AG04449 (cell line): Measurements from ENCODE around the gene FRMD4A.
"Not testable (repeated sequence)": the region's sequence is repeated elsewhere in the genome, so short reads cannot be mapped to it uniquely, and the experiment has no call there.

ENCODE experiments used
- CTCF ChIA-PET: fragments of 350-600 bp; formaldehyde crosslinking; extraction: SDS; loops from one replicate; lab custom pipeline; 2021; ENCODE audit warnings: antibody characterized with exemption; lab: Yijun Ruan, JAX
- POLR2A ChIA-PET: fragments of 400-600, 350-600 bp; formaldehyde crosslinking; extraction: SDS; loops from one replicate; lab custom pipeline; 2020; ENCODE audit warnings: antibody characterized with exemption, inconsistent platforms; lab: Yijun Ruan, JAX
- DNase-seq: peaks from one replicate; pipeline ENCODE4 v3.0.0-alpha.2; 2010; ENCODE audit warnings: low read depth, low spot score
- H3K4me3 ChIP-seq: 2 replicates; pipeline ENCODE4 v1.5.1; 2011; ENCODE audit warnings: low read depth, mild to moderate bottlenecking, control low read depth, low read length
- CTCF ChIP-seq: IDR thresholded peaks from one replicate; pipeline ENCODE4 v1.5.1; 2011; ENCODE audit warnings: mild to moderate bottlenecking, moderate library complexity, low read length, control low read depth, inconsistent platforms; ENCODE audit not compliant: insufficient read depth; ENCODE audit errors: missing control alignments

The FRMD4A gene

GRCh38 chr10:13773496-13774170 is 557.1 kb downstream of the FRMD4A start:
- CTCF ChIA-PET: interaction anchor here (1.6 to 7.1 kb wide), 3 partner anchors 113 to 320 kb away, joined by 3 to 79 read pairs (median 55); no protein-coding TSS in a partner anchor
- POLR2A ChIA-PET: no interaction called here
- no peak for TF ChIP-seq CTCF
- no peak for DNase-seq
- H3K4me3 ChIP-seq: no peak overlapping the region

GRCh38 chr10:13773043-13773442 is 557.7 kb downstream of the FRMD4A start:
- POLR2A ChIA-PET: no interaction called here
- DNase-seq: no peak
- no peak overlapping the region for H3K4me3 ChIP-seq
- CTCF ChIA-PET: interaction anchor here (1.6 to 7.1 kb wide), 3 partner anchors 113 to 321 kb away, joined by 3 to 79 read pairs (median 55); no protein-coding TSS in a partner anchor
- no peak for TF ChIP-seq CTCF

GRCh38 chr10:13771992-13772391 is 558.7 kb downstream of the FRMD4A start:
- H3K4me3 ChIP-seq: no peak overlapping the region
- no peak for DNase-seq
- ChIA-PET POLR2A (no interaction called here), CTCF (interaction anchor here (1.2 to 7.1 kb wide), 6 partner anchors 55 to 322 kb away, joined by 3 to 79 read pairs (median 6); no protein-coding TSS in a partner anchor)
- no peak for TF ChIP-seq CTCF

- CTCF ChIA-PET: interaction anchor here (1.6 to 7.1 kb wide), 4 partner anchors 109 to 323 kb away, joined by 6 to 79 read pairs (median 12); no protein-coding TSS in a partner anchor
- TF ChIP-seq CTCF: no peak
- no peak overlapping the region for H3K4me3 ChIP-seq
- DNase-seq: no peak
- POLR2A ChIA-PET: no interaction called here
Observed at GRCh38 chr10:13770760-13771493, 559.8 kb downstream of the FRMD4A start.

GRCh38 chr10:13769946-13770345 is 560.8 kb downstream of the FRMD4A start:
- CTCF ChIA-PET: interaction anchor here (0.7 to 3.3 kb wide), 4 partner anchors 11 to 156 kb away, joined by 3 to 18 read pairs (median 4); no protein-coding TSS in a partner anchor
- POLR2A ChIA-PET: no interaction called here
- DNase-seq: no peak
- H3K4me3 ChIP-seq: no peak overlapping the region
- TF ChIP-seq CTCF: no peak

- ChIA-PET POLR2A (no interaction called here), CTCF (no interaction called here)
- no peak overlapping the region for H3K4me3 ChIP-seq
- no peak for DNase-seq
- TF ChIP-seq CTCF: no peak
Observed at GRCh38 chr10:13767676-13768178, 563.0 kb downstream of the FRMD4A start.

GRCh38 chr10:13767148-13767547 is 563.6 kb downstream of the FRMD4A start:
- H3K4me3 ChIP-seq, DNase-seq, POLR2A ChIA-PET: not testable (repeated sequence)
- CTCF ChIA-PET: interaction anchor here (0.9 kb wide), 1 partner anchor 153 kb away, joined by 3 read pairs; no protein-coding TSS in a partner anchor
